ENCODE results near the gene PSTPIP1.

- TF ChIP-seq POLR2AphosphoS5 (IDR thresholded peaks at IDR 0.05; ENCODE audit: low read depth), result no peak
- TF ChIP-seq, protein P1, sequence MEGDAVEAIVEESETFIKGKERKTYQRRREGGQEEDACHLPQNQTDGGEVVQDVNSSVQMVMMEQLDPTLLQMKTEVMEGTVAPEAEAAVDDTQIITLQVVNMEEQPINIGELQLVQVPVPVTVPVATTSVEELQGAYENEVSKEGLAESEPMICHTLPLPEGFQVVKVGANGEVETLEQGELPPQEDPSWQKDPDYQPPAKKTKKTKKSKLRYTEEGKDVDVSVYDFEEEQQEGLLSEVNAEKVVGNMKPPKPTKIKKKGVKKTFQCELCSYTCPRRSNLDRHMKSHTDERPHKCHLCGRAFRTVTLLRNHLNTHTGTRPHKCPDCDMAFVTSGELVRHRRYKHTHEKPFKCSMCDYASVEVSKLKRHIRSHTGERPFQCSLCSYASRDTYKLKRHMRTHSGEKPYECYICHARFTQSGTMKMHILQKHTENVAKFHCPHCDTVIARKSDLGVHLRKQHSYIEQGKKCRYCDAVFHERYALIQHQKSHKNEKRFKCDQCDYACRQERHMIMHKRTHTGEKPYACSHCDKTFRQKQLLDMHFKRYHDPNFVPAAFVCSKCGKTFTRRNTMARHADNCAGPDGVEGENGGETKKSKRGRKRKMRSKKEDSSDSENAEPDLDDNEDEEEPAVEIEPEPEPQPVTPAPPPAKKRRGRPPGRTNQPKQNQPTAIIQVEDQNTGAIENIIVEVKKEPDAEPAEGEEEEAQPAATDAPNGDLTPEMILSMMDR (conservative IDR thresholded peaks at IDR 0.05; ENCODE audit: low read depth in 2 of 2), result no peak
Observed at GRCh38 chr15:77060546-77060945, 65.6 kb downstream of the PSTPIP1 start.
